GM12878 (cell line): ENCODE results near the gene GPC5. TPM values are rescaled to one million over a fixed set of nuclear protein-coding genes. Genes with fewer than 3 reads are reported as not detected.

Source experiments
- ATAC-seq: fragments of 200-7000 bp; cut with Tn5 transposase; 3 replicates; pipeline ENCODE4 v1.9.1; 2020; ENCODE audit warnings: mild to moderate bottlenecking, moderate library complexity
- BruUV-seq: library from RNA; stranded (reverse); fragments of 400-500 nt; replicated peaks from 2 replicates; lab custom pipeline; 2021; lab: Mats Ljungman, UMichigan
- CTCF ChIA-PET: fragments of 300-600 bp; sonication (Branson Sonifier 250); formaldehyde crosslinking; extraction: SDS; loops from one replicate; lab custom pipeline; 2021; ENCODE audit warnings: inconsistent platforms; lab: Yijun Ruan, JAX
- POLR2A ChIA-PET: fragments of 350-600 bp; formaldehyde crosslinking; extraction: SDS; loops from one replicate; lab custom pipeline; 2021; ENCODE audit warnings: inconsistent platforms; lab: Charles Lee
- RAD21 ChIA-PET: fragments of 300-600 bp; sonication (Branson Sonifier 250); formaldehyde crosslinking; loops from one replicate; lab custom pipeline; 2023; ENCODE audit warnings: antibody characterized with exemption; ENCODE audit not compliant: unreplicated experiment; lab: Charles Lee
- SMC1A ChIA-PET: fragments of 300-600 bp; sonication (Branson Sonifier 250); formaldehyde crosslinking; loops from one replicate; lab custom pipeline; 2023; ENCODE audit not compliant: unreplicated experiment, uncharacterized antibody; lab: Charles Lee
- DNase-seq: peaks from one replicate; pipeline ENCODE4 v3.0.0-alpha.2; 2011; ENCODE audit warnings: low read depth, low spot score
- FAIRE-seq: peaks from 3 replicates; lab custom pipeline; 2011; peaks lifted over from hg19 to GRCh38; lab: Jason Lieb, UNC
- H2AFZ ChIP-seq: 2 replicates; pipeline ENCODE4 v1.6.0; 2011; ENCODE audit warnings: low read depth, low read length, control low read depth; ENCODE audit not compliant: control insufficient read depth
- H3K27ac ChIP-seq: 2 replicates; pipeline ENCODE4 v1.5.1; 2011; ENCODE audit warnings: control low read depth; ENCODE audit not compliant: control insufficient read depth, insufficient read depth
- H3K27me3 ChIP-seq, 2 experiments: replicated peaks in 1 of 2; 2 replicates each; pipeline versions ENCODE4 v1.6.0 to v1.6.1; 2011; ENCODE audit warnings: low read length in 1 of 2; ENCODE audit not compliant: control insufficient read depth in 2 of 2, insufficient read depth in 2 of 2
- H3K36me3 ChIP-seq, 2 experiments: 2 replicates each; pipeline ENCODE4 v1.5.1; 2011; ENCODE audit warnings: low read length in 1 of 2; ENCODE audit not compliant: control insufficient read depth in 2 of 2, insufficient read depth in 2 of 2
- H3K4me1 ChIP-seq: 2 replicates; pipeline ENCODE4 v1.6.1; 2011; ENCODE audit warnings: mild to moderate bottlenecking, low read length, moderate library complexity, mixed read lengths; ENCODE audit not compliant: control insufficient read depth, insufficient read depth
- H3K4me2 ChIP-seq: 2 replicates; pipeline ENCODE4 v1.6.0; 2011; ENCODE audit warnings: control low read depth; ENCODE audit not compliant: control insufficient read depth, insufficient read depth
- H3K4me3 ChIP-seq: fragments of 200-600 bp; sonication (generic); 2 replicates; pipeline ENCODE4 v1.5.1; 2016
- H3K79me2 ChIP-seq: 2 replicates; pipeline ENCODE4 v1.6.0; 2011; ENCODE audit warnings: low read length; ENCODE audit not compliant: control insufficient read depth, insufficient read depth
- H3K9ac ChIP-seq: 2 replicates; pipeline ENCODE4 v1.8.0; 2011; ENCODE audit warnings: low read length, control low read depth, mixed read lengths; ENCODE audit not compliant: control insufficient read depth, insufficient read depth
- H3K9me3 ChIP-seq: replicated peaks from 3 replicates; pipeline ENCODE4 v1.5.1; 2011; ENCODE audit warnings: mild to moderate bottlenecking, low read length; ENCODE audit not compliant: control insufficient read depth, insufficient read depth
- H4K20me1 ChIP-seq: 2 replicates; pipeline ENCODE4 v1.6.0; 2011; ENCODE audit not compliant: control insufficient read depth, insufficient read depth
- EED ChIP-seq: sonication (generic); IDR thresholded peaks from 2 replicates; pipeline ENCODE4 v1.6.1; 2016; ENCODE audit warnings: antibody characterized with exemption, low read depth
- NFYB ChIP-seq: IDR thresholded peaks from 2 replicates; pipeline ENCODE4 v1.6.1; 2011; ENCODE audit warnings: low read depth, mild to moderate bottlenecking, low read length, improper control_type of control experiment, moderate library complexity; ENCODE audit not compliant: insufficient read depth
- ZNF274 ChIP-seq: IDR thresholded peaks from one replicate; pipeline ENCODE4 v1.8.0; 2011; ENCODE audit not compliant: insufficient read length, insufficient read depth
- WGBS: methylation state at CpG from one replicate; pipeline ENCODE4 v1.1.6; 2016; ENCODE audit warnings: low lambda C conversion rate; ENCODE audit not compliant: insufficient replicate concordance, insufficient coverage; ENCODE audit errors: missing lambda C conversion rate; 5-methylcytosine and 5-hydroxymethylcytosine counted together
- in situ Hi-C: fragments of 300-500 bp; cut with MboI; formaldehyde crosslinking; loops from 9 replicates; pipeline ENCODE4 v1.14.3; 2018; ENCODE audit warnings: mixed read lengths
- intact Hi-C: fragments of 100-400 bp; cut with micrococcal nuclease; formaldehyde crosslinking; loops from one replicate; pipeline ENCODE4 v1.14.2; 2022; ENCODE audit not compliant: unreplicated experiment
- polyA plus RNA-seq, 11 experiments: library from polyadenylated mRNA; depleted of rRNA in 4 of 11; unstranded in 6 of 11; stranded (reverse) in 5 of 11; fragments of >200 nt; fragmentation: Nextera tagmentation in 4 of 11; fragmentation: Illumina TruSeq in 1 of 11; extraction: Ambion mirVana in 4 of 11; extraction: Trizol in 1 of 11; gene quantifications; 1 replicate in 1 of 11; 2 replicates in 10 of 11; pipeline versions ENCODE4 v1.2.1 to v1.2.3, GENCODE V29; 2011 to 2016; ENCODE audit warnings: inconsistent platforms in 2 of 11, missing spikeins in 2 of 11, low read depth in 1 of 11
- total RNA-seq, 4 experiments: library from RNA; depleted of rRNA in 3 of 4; stranded (reverse); fragments of >200 nt in 3 of 4; fragmentation: Illumina TruSeq in 1 of 4; extraction: Trizol in 1 of 4; gene quantifications; 2 replicates each; pipeline versions ENCODE4 v1.2.1 to v1.2.3, GENCODE V29; 2013 to 2021
- TF ChIP-seq, protein P1 (sequence below): fragments of 450-650 bp; IDR thresholded peaks from 2 replicates; pipeline ENCODE4 v1.6.1; 2017; ENCODE audit warnings: antibody characterized with exemption, mild to moderate bottlenecking, moderate library complexity
- TF ChIP-seq, protein P2 (sequence below): IDR thresholded peaks from 2 replicates; pipeline ENCODE4 v1.6.1; 2011; ENCODE audit warnings: borderline replicate concordance, low read depth, mild to moderate bottlenecking, moderate library complexity, mixed read lengths, low read length; ENCODE audit not compliant: insufficient read depth; ENCODE audit errors: extremely low read length

The GPC5 gene
- total and polyA plus RNA-seq, 10 of the 15 experiments (the other 5 are each of a cell fraction or from before 2014, with no cell fraction given), result 0.05 to 0.87 (median 0.44) TPM; not detected in 1

DNA sequence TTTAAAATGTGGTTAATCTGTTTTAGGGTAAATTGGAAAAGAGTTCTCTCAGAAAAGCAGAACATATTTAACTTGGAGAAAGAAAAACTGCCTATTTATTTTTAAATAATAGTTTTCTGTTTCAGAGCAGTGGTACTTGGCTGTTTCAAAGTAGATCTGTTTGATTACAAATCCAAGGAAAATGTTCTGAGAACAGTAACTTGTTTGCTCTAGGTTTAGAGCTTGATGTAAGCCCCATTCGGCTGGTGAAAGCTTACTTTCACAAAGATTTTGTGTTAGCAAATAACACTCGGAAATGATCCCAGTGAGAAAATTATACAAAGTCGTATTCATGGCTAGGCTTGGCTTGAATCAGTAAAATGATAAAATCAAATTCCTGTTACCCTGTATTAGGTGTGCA, 1432.4 kb downstream of the GPC5 start:
- Histone ChIP-seq H3K9ac (no peak overlapping the region), H3K9me3 (no peaks in the 10 kb centered on the region), H3K4me1 (no peaks in the 10 kb centered on the region), H3K36me3 (no peaks in the 10 kb centered on the region), H3K27ac (no peak overlapping the region), H3K27me3 (no peaks in the 10 kb centered on the region), H2AFZ (no peak overlapping the region), H3K79me2 (no peaks in the 10 kb centered on the region), H4K20me1 (no peaks in the 10 kb centered on the region), H3K4me2 (no peak overlapping the region), H3K4me3 (no peak overlapping the region)
- ChIA-PET RAD21 (no interaction called here), POLR2A (no interaction called here), CTCF (no interaction called here), SMC1A (no interaction called here)
- intact Hi-C loops (no loop called here), in situ Hi-C loops (no loop called here)
- TF ChIP-seq NFYB, result no peak
- TF ChIP-seq, protein P1, sequence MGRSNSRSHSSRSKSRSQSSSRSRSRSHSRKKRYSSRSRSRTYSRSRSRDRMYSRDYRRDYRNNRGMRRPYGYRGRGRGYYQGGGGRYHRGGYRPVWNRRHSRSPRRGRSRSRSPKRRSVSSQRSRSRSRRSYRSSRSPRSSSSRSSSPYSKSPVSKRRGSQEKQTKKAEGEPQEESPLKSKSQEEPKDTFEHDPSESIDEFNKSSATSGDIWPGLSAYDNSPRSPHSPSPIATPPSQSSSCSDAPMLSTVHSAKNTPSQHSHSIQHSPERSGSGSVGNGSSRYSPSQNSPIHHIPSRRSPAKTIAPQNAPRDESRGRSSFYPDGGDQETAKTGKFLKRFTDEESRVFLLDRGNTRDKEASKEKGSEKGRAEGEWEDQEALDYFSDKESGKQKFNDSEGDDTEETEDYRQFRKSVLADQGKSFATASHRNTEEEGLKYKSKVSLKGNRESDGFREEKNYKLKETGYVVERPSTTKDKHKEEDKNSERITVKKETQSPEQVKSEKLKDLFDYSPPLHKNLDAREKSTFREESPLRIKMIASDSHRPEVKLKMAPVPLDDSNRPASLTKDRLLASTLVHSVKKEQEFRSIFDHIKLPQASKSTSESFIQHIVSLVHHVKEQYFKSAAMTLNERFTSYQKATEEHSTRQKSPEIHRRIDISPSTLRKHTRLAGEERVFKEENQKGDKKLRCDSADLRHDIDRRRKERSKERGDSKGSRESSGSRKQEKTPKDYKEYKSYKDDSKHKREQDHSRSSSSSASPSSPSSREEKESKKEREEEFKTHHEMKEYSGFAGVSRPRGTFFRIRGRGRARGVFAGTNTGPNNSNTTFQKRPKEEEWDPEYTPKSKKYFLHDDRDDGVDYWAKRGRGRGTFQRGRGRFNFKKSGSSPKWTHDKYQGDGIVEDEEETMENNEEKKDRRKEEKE, result no peak
- no peak for TF ChIP-seq EED
- no peak for TF ChIP-seq ZNF274
- TF ChIP-seq, protein P2, sequence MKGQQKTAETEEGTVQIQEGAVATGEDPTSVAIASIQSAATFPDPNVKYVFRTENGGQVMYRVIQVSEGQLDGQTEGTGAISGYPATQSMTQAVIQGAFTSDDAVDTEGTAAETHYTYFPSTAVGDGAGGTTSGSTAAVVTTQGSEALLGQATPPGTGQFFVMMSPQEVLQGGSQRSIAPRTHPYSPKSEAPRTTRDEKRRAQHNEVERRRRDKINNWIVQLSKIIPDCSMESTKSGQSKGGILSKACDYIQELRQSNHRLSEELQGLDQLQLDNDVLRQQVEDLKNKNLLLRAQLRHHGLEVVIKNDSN, result no peak
- FAIRE-seq, result no peak
- no peak for DNase-seq
- BruUV-seq, result no TSS peak
- WGBS, result 4% methylated on average over 3 of the region's 3 CpGs
- no peak for ATAC-seq
